Loucy (cell line): Measurements from ENCODE around the gene ZKSCAN8.

Experiments used
- H2AFZ ChIP-seq: fragments of 200-600 bp; sonication (generic); 2 replicates; pipeline ENCODE4 v1.6.0; 2016; ENCODE audit warnings: antibody characterized with exemption, mild to moderate bottlenecking, low read length, moderate library complexity
- H3F3A ChIP-seq: fragments of 200-600 bp; 2 replicates; pipeline ENCODE4 v1.6.0; 2016; ENCODE audit warnings: antibody characterized with exemption, low read depth, mild to moderate bottlenecking
- H3K27me3 ChIP-seq: fragments of 200-600 bp; sonication (generic); 2 replicates; pipeline ENCODE4 v1.6.1; 2014; ENCODE audit warnings: low read length, mild to moderate bottlenecking; ENCODE audit not compliant: insufficient read depth, poor library complexity, severe bottlenecking
- H3K36me3 ChIP-seq: fragments of 200-600 bp; sonication (generic); 2 replicates; pipeline ENCODE4 v1.6.1; 2016; ENCODE audit warnings: low read length; ENCODE audit not compliant: insufficient read depth
- H3K4me1 ChIP-seq: fragments of 200-600 bp; sonication (generic); 2 replicates; pipeline ENCODE4 v1.5.1; 2014; ENCODE audit warnings: low read length, mild to moderate bottlenecking; ENCODE audit not compliant: insufficient read depth, poor library complexity, severe bottlenecking
- H3K4me2 ChIP-seq: fragments of 200-600 bp; sonication (generic); 2 replicates; pipeline ENCODE4 v1.6.0; 2014; ENCODE audit warnings: antibody characterized with exemption, low read length, low read depth, mild to moderate bottlenecking; ENCODE audit not compliant: poor library complexity, severe bottlenecking
- H3K4me3 ChIP-seq: fragments of 200-600 bp; sonication (generic); 2 replicates; pipeline ENCODE4 v1.5.1; 2014; ENCODE audit warnings: low read length, mild to moderate bottlenecking, mixed read lengths; ENCODE audit not compliant: poor library complexity, severe bottlenecking
- H3K79me2 ChIP-seq: fragments of 200-600 bp; sonication (generic); 2 replicates; pipeline ENCODE4 v1.6.1; 2014; ENCODE audit warnings: low read length; ENCODE audit not compliant: insufficient read depth
- H3K9ac ChIP-seq: fragments of 200-600 bp; sonication (generic); 2 replicates; pipeline ENCODE4 v1.6.0; 2014; ENCODE audit warnings: mild to moderate bottlenecking, low read depth, low read length, moderate library complexity; ENCODE audit not compliant: poor library complexity, severe bottlenecking
- H3K9me2 ChIP-seq: fragments of 200-600 bp; sonication (generic); replicated peaks from 2 replicates; pipeline ENCODE4 v1.6.1; 2016; ENCODE audit warnings: low read depth, low read length, mixed read lengths
- H3K9me3 ChIP-seq: fragments of 200-600 bp; sonication (generic); 2 replicates; pipeline ENCODE4 v1.6.1; 2014; ENCODE audit warnings: mild to moderate bottlenecking, antibody characterized with exemption, low read length, low read depth; ENCODE audit not compliant: insufficient read depth
- H4K20me1 ChIP-seq: fragments of 200-600 bp; sonication (generic); 2 replicates; pipeline ENCODE4 v1.6.0; 2014; ENCODE audit warnings: antibody characterized with exemption, low read length, mild to moderate bottlenecking; ENCODE audit not compliant: insufficient read depth, poor library complexity, severe bottlenecking
- EZH2phosphoT487 ChIP-seq: fragments of 200-600 bp; IDR thresholded peaks from 2 replicates; pipeline ENCODE4 v1.6.1; 2018; ENCODE audit warnings: antibody characterized with exemption, mild to moderate bottlenecking, moderate library complexity, borderline replicate concordance
- TF ChIP-seq, protein P1 (sequence below): fragments of 200-600 bp; sonication (generic); conservative IDR thresholded peaks from 2 replicates; pipeline ENCODE4 v1.5.1; 2014; ENCODE audit warnings: mild to moderate bottlenecking, antibody characterized with exemption, low read length

Gene ZKSCAN8

DNA sequence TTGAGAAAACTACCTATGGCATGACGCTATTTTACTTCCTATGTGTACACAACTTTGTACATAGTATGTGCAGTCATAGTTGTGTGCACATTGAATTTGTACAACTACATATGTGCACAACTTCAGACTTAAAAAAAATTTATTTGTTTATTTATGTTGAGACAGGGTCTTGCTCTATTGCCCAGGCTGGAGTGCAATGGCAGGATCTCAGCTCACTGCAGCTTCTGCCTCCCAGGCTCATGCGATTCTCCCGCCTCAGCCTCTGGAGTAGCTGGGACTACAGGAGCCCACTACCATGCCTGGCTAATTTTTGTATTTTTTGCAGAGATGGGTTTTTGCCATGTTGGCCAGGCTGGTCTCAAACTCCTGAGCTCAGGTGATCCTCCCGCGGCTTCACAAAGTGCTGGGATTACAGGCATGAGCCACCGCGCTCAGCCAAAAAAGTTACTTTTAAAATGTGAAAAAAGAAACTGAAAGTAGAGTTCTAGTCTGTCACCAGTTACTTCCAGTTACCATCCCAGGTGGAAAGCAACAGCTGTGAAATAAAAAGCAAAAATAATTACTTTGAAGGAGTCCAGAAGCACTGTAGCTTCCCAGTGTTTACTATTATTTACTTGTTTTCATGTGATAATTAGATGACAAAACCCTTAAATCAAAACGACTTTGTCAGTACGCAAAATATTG, 1.7 kb upstream of the ZKSCAN8 start:
- Histone ChIP-seq H4K20me1 (peaks cover 23% of the 10 kb centered on the region), H3F3A (no peaks in the 10 kb centered on the region), H3K9me3 (no peaks in the 10 kb centered on the region), H3K4me2 (peak overlapping the region; percentile 93), H3K4me3 (no peak overlapping the region), H3K9ac (no peak overlapping the region), H3K9me2 (no peaks in the 10 kb centered on the region), H3K79me2 (peaks cover 63% of the 10 kb centered on the region), H3K36me3 (no peaks in the 10 kb centered on the region), H2AFZ (0 out of 2 replicates have a peak overlapping the region, but pooled peaks have one; percentile 5), H3K4me1 (peaks cover 45% of the 10 kb centered on the region), H3K27me3 (no peaks in the 10 kb centered on the region)
- TF ChIP-seq, protein P1, sequence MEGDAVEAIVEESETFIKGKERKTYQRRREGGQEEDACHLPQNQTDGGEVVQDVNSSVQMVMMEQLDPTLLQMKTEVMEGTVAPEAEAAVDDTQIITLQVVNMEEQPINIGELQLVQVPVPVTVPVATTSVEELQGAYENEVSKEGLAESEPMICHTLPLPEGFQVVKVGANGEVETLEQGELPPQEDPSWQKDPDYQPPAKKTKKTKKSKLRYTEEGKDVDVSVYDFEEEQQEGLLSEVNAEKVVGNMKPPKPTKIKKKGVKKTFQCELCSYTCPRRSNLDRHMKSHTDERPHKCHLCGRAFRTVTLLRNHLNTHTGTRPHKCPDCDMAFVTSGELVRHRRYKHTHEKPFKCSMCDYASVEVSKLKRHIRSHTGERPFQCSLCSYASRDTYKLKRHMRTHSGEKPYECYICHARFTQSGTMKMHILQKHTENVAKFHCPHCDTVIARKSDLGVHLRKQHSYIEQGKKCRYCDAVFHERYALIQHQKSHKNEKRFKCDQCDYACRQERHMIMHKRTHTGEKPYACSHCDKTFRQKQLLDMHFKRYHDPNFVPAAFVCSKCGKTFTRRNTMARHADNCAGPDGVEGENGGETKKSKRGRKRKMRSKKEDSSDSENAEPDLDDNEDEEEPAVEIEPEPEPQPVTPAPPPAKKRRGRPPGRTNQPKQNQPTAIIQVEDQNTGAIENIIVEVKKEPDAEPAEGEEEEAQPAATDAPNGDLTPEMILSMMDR: no peak
- no peak for TF ChIP-seq EZH2phosphoT487

DNA sequence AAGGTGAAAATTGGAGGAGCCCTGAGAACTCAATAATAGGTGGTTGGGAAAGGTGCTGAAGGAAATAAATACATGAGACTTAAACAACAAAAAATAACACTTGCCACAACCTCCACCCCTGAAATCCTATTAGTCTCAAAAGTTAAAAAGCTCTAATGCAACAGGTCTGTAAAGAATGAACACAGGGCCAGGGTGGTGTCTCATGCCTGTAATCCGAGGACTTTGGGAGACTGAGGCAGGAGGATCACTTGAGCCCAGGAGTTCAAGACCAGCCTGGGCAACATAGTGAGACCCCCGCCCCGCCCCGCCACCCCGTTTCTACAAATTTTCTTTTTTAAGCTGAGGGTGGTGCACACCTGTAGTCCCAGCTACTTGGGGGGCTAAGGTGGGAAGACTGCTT, 1.1 kb upstream of the ZKSCAN8 start:
- no peak for TF ChIP-seq EZH2phosphoT487
- TF ChIP-seq, protein P1: no peak
- Histone ChIP-seq H3K4me2 (peak overlapping the region; percentile 93), H3K9me3 (no peaks in the 10 kb centered on the region), H3F3A (no peaks in the 10 kb centered on the region), H3K79me2 (peaks cover 64% of the 10 kb centered on the region), H4K20me1 (peaks cover 26% of the 10 kb centered on the region), H2AFZ (0 out of 2 replicates have a peak overlapping the region, but pooled peaks have one; percentile 5), H3K27me3 (no peaks in the 10 kb centered on the region), H3K9me2 (no peaks in the 10 kb centered on the region), H3K36me3 (no peaks in the 10 kb centered on the region), H3K9ac (no peak overlapping the region), H3K4me1 (peaks cover 44% of the 10 kb centered on the region), H3K4me3 (no peak overlapping the region)

DNA sequence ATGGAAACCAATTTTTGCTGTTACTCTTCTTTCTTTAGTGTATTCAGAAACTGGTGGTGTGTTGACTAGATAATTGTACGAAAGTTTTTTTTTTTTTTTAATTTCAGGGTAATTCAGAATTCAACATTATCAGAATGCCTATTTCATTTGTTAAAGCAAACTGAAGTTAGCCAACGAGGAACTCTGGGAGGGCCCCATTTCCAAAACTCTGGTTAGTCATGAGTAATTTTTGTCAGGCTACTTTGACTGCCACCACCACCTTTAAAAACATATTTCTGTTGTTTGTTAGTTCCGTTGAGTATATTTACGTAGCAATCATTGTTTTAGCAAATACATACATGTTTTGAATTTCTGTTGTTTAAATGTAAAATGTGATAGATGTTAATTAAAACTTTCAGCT, 763 bp downstream of the ZKSCAN8 start:
- TF ChIP-seq, protein P1: no peak
- TF ChIP-seq EZH2phosphoT487: no peak
- Histone ChIP-seq H2AFZ (peak overlapping the region; percentile 95; the same call in 1 of the 2 replicates), H3K79me2 (peaks cover 64% of the 10 kb centered on the region)

More for the DNA sequence above, 763 bp downstream of the ZKSCAN8 start:
- Histone ChIP-seq H3K9me3 (no peaks in the 10 kb centered on the region), H4K20me1 (peaks cover 38% of the 10 kb centered on the region), H3K9ac (peak overlapping the region; percentile 94), H3K4me3 (peak overlapping the region; percentile 97), H3F3A (no peaks in the 10 kb centered on the region), H3K9me2 (no peaks in the 10 kb centered on the region), H3K4me2 (peak overlapping the region; percentile 93), H3K36me3 (no peaks in the 10 kb centered on the region), H3K27me3 (no peaks in the 10 kb centered on the region), H3K4me1 (peaks cover 50% of the 10 kb centered on the region)
